ENCODE results near the gene PBXIP1.

PBXIP1 gene

DNA sequence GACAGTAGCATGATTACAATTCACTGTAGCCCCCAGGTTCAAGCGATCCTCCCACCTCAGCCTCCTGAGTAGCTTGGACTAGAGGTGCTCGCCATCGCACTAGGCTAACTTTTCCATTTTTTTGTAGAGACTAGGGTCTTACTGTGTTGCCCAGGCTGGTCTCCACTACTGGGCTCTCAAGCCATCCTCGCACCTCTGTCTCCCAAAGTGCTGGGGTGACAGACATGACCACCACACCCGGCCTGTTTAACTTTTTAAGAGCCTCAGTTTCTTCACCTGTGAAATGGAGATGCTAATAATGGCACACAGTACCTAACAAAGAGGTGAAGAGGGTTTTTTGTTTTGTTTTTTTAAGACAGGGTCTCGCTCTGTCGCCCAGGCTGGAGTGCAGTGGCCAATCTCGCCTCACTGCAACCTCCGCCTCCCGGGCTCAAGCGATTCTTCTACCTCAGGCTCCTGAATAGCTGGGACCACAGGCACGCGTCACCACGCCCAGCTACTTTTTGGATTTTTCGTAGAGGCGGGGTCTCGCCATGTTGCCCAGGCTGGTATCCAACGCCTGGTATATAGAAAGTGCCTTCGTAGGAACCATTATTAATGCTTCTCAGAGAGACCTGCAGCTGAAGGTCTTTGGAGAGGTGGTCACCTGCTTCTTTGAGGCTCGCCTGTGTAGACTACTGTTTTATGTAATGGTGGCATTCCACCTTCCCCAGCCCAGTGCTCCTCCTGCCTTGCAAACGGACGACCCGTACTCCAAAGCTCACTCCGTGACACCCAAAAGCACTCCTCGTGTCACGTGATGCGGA lies 19.9 kb downstream of the PBXIP1 start:
- H3K27ac ChIP-seq, result peak overlapping the region; percentile 99
- no peak for TF ChIP-seq CTCF (IDR thresholded peaks at IDR 0.05)
- TF ChIP-seq ZFX (IDR thresholded peaks at IDR 0.05; ENCODE audit: borderline replicate concordance), result no peak

GRCh38 chr1:154934358-154934948 lies 21.4 kb downstream of the PBXIP1 start:
- H3K27ac ChIP-seq, result peak overlapping the region; percentile 80; the same call in 1 of the 2 replicates
- TF ChIP-seq ZFX (IDR thresholded peaks at IDR 0.05; ENCODE audit: borderline replicate concordance) (no peak), CTCF (IDR thresholded peaks at IDR 0.05) (no peak)

DNA sequence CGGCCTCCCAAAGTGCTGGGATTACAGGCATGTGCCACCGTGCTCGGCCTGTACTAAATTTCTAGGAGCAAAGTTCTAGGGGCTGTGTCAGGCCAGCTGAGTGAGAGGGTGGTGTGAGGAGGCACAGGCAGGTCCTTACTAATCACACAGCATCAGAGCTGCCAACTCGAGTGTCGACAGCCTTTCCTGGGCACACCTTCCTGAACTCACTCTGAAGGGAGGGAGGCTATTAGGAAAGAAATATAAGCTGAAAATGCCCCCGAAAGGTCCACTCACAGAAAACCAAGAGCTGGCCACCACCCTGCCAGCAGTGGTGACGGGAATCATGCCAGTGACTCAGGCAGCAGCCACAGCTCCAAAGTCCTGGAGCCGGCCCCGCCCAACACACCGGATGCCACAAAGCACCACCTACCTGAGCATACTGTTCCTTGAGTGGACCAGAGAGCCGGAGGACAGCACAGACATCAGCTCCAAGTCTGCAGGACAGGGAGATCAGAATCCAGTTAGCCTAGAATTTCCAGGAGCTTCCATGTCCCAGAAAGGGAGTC lies 23.9 kb downstream of the PBXIP1 start:
- TF ChIP-seq CTCF (IDR thresholded peaks at IDR 0.05), result no peak
- TF ChIP-seq ZFX (IDR thresholded peaks at IDR 0.05; ENCODE audit: borderline replicate concordance), result no peak
- peak overlapping the region; percentile 80 for H3K27ac ChIP-seq

- no peak overlapping the region for H3K27ac ChIP-seq
- no peak for TF ChIP-seq ZFX (IDR thresholded peaks at IDR 0.05; ENCODE audit: borderline replicate concordance)
- no peak for TF ChIP-seq CTCF (IDR thresholded peaks at IDR 0.05)
Measured at GRCh38 chr1:154926201-154926600, 29.7 kb downstream of the PBXIP1 start.

GRCh38 chr1:154925335-154926170 lies 30.3 kb downstream of the PBXIP1 start:
- no peak for TF ChIP-seq CTCF (IDR thresholded peaks at IDR 0.05)
- no peak for TF ChIP-seq ZFX (IDR thresholded peaks at IDR 0.05; ENCODE audit: borderline replicate concordance)
- H3K27ac ChIP-seq, result no peak overlapping the region

DNA sequence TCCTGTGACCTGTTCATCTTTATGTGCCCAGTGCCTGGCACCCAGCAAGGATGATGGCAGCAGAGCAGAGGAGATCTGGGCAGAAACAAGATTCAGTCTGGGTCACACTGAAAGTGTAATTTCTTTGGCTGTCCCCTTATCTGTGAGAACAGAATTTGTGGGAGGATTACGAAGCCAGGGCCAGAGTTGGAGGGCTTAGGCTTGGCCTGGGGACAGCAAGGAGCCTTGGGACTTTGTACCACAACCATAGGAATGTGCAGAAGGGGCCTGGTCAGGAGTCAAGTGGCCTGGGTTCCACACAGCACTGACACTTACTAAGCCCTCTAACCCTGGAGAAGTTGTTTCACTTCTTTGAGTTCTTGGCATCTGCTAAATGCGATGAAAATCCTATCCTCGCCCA lies 32.2 kb downstream of the PBXIP1 start:
- TF ChIP-seq CTCF (IDR thresholded peaks at IDR 0.05), result no peak
- TF ChIP-seq ZFX (IDR thresholded peaks at IDR 0.05; ENCODE audit: borderline replicate concordance), result no peak
- H3K27ac ChIP-seq, result no peak overlapping the region

Measured in 22Rv1 (cell line).